CD14-positive monocyte (primary cell): Measurements from ENCODE around the gene PLCB2. TPM values are rescaled to one million over a fixed set of nuclear protein-coding genes. Genes with fewer than 3 reads are reported as not detected.
A peak's percentile ranks its signal among the peaks of the same experiment; 100 is the strongest.

Experiments used
- DNase-seq, 3 donors: peaks; one replicate each; pipeline ENCODE4 v3.0.0-alpha.2; 2011 to 2022
- H2AFZ ChIP-seq: 2 replicates; pipeline ENCODE4 v1.6.0; 2012; ENCODE audit warnings: mild to moderate bottlenecking, low read depth, low read length, inconsistent platforms; ENCODE audit not compliant: insufficient read depth, poor library complexity, severe bottlenecking
- H3K27ac ChIP-seq, 2 donors: 1 replicate in 1 of 2; 2 replicates in 1 of 2; pipeline ENCODE4 v1.5.1; 2012 to 2013; ENCODE audit warnings: low read length in 2 of 2, control low read depth in 1 of 2, inconsistent platforms in 1 of 2, low read depth in 1 of 2, mild to moderate bottlenecking in 1 of 2
- H3K27me3 ChIP-seq, 2 donors: one replicate each; pipeline versions ENCODE4 v1.6.0 to v1.6.1; 2011 to 2013; ENCODE audit warnings: low read length in 2 of 2; ENCODE audit not compliant: control insufficient read depth in 2 of 2, insufficient read depth in 2 of 2
- H3K36me3 ChIP-seq, 2 donors: replicated peaks in 1 of 2; 1 replicate in 1 of 2; 2 replicates in 1 of 2; pipeline versions ENCODE4 v1.5.1 to v1.6.1; 2012 to 2013; ENCODE audit warnings: low read length in 2 of 2, control low read depth in 1 of 2, inconsistent platforms in 1 of 2, mild to moderate bottlenecking in 1 of 2; ENCODE audit not compliant: insufficient read depth in 2 of 2, control insufficient read depth in 1 of 2
- H3K4me1 ChIP-seq, 2 donors: 1 replicate in 1 of 2; 2 replicates in 1 of 2; pipeline versions ENCODE4 v1.5.1 to v1.6.1; 2012 to 2013; ENCODE audit warnings: low read length in 2 of 2, control low read depth in 1 of 2, inconsistent platforms in 1 of 2, mild to moderate bottlenecking in 1 of 2, moderate library complexity in 1 of 2; ENCODE audit not compliant: insufficient read depth in 2 of 2, control insufficient read depth in 1 of 2
- H3K4me2 ChIP-seq: replicated peaks from 2 replicates; pipeline ENCODE3; 2012; ENCODE audit warnings: low read length, moderate library complexity, mild to moderate bottlenecking; ENCODE audit not compliant: poor library complexity, severe bottlenecking; ENCODE audit errors: extremely low read depth
- H3K4me3 ChIP-seq, 3 experiments: fragments of 200-600 bp in 1 of 3; sonication (generic) in 1 of 3; replicated peaks in 1 of 3; 1 replicate in 2 of 3; 2 replicates in 1 of 3; pipeline ENCODE4 v1.5.1; 2011 to 2013; ENCODE audit warnings: low read length in 3 of 3, mild to moderate bottlenecking in 3 of 3, control low read depth in 2 of 3, low read depth in 2 of 3, inconsistent platforms in 1 of 3, moderate library complexity in 1 of 3
- H3K79me2 ChIP-seq: 2 replicates; pipeline ENCODE4 v1.6.0; 2012; ENCODE audit warnings: mild to moderate bottlenecking, control low read depth, inconsistent platforms, low read length, moderate library complexity; ENCODE audit not compliant: insufficient read depth
- H3K9ac ChIP-seq: 2 replicates; pipeline ENCODE4 v1.6.0; 2017; ENCODE audit warnings: low read length, mild to moderate bottlenecking; ENCODE audit not compliant: insufficient read depth, poor library complexity, severe bottlenecking
- H3K9me3 ChIP-seq, 2 donors: replicated peaks in 1 of 2; 1 replicate in 1 of 2; 2 replicates in 1 of 2; pipeline versions ENCODE4 v1.5.1 to v1.6.1; 2012 to 2013; ENCODE audit warnings: low read length in 2 of 2, control low read depth in 1 of 2; ENCODE audit not compliant: control insufficient read depth in 1 of 2, insufficient read depth in 1 of 2
- H4K20me1 ChIP-seq: 2 replicates; pipeline ENCODE4 v1.6.0; 2012; ENCODE audit warnings: mild to moderate bottlenecking, low read length, control low read depth, moderate library complexity; ENCODE audit not compliant: insufficient read depth
- H3K27ac Mint-ChIP-seq, 7 donors: one replicate each; pipeline ENCODE4 v1.8.0; 2020; ENCODE audit warnings: mild to moderate bottlenecking in 7 of 7, mixed read lengths in 7 of 7, moderate library complexity in 6 of 7, inconsistent platforms in 2 of 7
- H3K27me3 Mint-ChIP-seq, 3 donors: one replicate each; pipeline ENCODE4 v1.8.0; 2021 to 2022; ENCODE audit warnings: low read depth in 3 of 3, mild to moderate bottlenecking in 3 of 3, mixed read lengths in 3 of 3, moderate library complexity in 3 of 3, inconsistent platforms in 1 of 3
- H3K36me3 Mint-ChIP-seq, 2 donors: one replicate each; pipeline ENCODE4 v1.8.0; 2020; ENCODE audit warnings: mixed read lengths in 2 of 2, inconsistent platforms in 1 of 2, mild to moderate bottlenecking in 1 of 2
- H3K4me1 Mint-ChIP-seq: one replicate; pipeline ENCODE4 v1.8.0; 2020; ENCODE audit warnings: mild to moderate bottlenecking, mixed read lengths
- H3K4me3 Mint-ChIP-seq, 2 donors: one replicate each; pipeline ENCODE4 v1.8.0; 2020; ENCODE audit warnings: mild to moderate bottlenecking in 2 of 2, mixed read lengths in 2 of 2, moderate library complexity in 1 of 2
- H3K9me3 Mint-ChIP-seq, 7 donors: one replicate each; pipeline ENCODE4 v1.8.0; 2020 to 2022; ENCODE audit warnings: mixed read lengths in 7 of 7, mild to moderate bottlenecking in 6 of 7, moderate library complexity in 6 of 7, inconsistent platforms in 2 of 7
- WGBS: methylation state at CpG from one replicate; pipeline ENCODE4 v1.1.5; 2013; ENCODE audit warnings: missing lambda C conversion rate; ENCODE audit not compliant: insufficient coverage; 5-methylcytosine and 5-hydroxymethylcytosine counted together
- intact Hi-C, 2 donors: fragments of 100-400 bp; cut with micrococcal nuclease; formaldehyde crosslinking; loops; one replicate each; pipeline versions ENCODE4 v1.15.0 to v1.15.1; 2023
- polyA plus RNA-seq, 3 donors: library from polyadenylated mRNA; depleted of rRNA in 1 of 3; unstranded in 2 of 3; stranded (reverse) in 1 of 3; fragments of 300-500 nt in 2 of 3; fragments of >200 nt in 1 of 3; fragmentation: Illumina TruSeq in 2 of 3; gene quantifications; 1 replicate in 2 of 3; 2 replicates in 1 of 3; pipeline ENCODE4 v1.2.3, GENCODE V29; 2012 to 2021
- TF ChIP-seq, protein P1 (sequence below): fragments of 200-600 bp; IDR thresholded peaks from one replicate; pipeline ENCODE4 v1.8.0; 2022; ENCODE audit warnings: antibody characterized with exemption, mild to moderate bottlenecking

PLCB2 gene
- polyA plus RNA-seq, 3 donors = 56.5 to 1,191 (median 74.5) TPM

DNA sequence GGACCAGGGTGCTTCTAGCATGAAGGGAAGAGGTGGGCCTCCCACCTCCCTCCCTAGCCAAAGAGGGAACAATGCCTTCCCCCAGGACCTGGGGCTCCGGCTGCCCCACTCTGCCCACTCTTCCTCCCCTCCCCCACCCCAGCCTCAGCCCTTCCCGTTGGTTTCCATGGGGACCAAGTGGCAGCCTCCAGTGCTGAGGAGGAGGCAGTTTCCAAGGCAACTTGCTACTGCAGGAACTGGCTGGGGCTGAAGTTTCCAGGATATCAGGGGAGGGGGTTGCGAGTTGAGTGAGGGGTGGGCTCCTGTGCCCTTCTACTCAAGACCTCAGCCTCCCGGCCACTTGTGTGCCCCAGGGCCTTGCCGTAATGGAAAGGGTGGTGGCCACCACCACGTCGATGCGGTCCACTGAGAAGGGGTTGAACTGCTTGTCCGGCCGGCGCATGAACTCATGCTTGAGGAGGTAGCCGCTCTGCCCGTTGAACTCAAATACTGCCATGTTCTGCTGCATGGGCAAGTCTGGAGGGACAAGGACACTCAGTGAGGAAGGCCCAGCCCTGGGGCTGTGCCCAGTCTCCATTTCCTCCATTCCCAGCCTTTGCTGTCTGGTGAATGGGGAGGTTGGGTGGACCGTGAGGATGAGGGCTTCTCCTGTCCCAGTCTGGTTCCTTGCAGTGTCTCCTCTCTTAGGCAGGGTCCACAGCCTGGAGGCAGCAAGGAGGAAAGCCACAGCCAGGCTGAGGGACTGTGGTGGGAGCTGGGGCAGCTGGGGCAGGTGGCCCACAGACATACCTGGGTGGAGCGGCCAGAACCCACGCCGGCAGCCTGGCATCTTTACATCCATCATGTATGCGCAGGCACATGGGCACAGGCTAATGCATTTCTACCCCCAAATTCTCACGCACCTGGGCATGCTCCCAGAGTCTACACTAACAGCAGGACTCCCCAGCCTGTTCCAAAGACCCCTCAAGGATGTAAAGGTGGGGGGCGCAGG is 13.5 kb downstream of the PLCB2 start:
- Mint-ChIP-seq H3K27ac (peak overlapping the region in 1 of 7 donors; percentile 31), H3K36me3 (peaks cover 85 to 97% of the 10 kb centered on the region in 2 donors), H3K4me1 (peaks cover 16% of the 10 kb centered on the region), H3K27me3 (peaks cover 0 to 1% (median 1%) of the 10 kb centered on the region in 3 donors), H3K9me3 (no peaks in the 10 kb centered on the region), H3K4me3 (no peak overlapping the region)
- DNase-seq = no peak
- 99% methylated on average over 12 of the region's 20 CpGs for WGBS
- H4K20me1 ChIP-seq = peaks cover 100% of the 10 kb centered on the region
- H3K4me2 ChIP-seq = no peak overlapping the region
- H3K4me3 ChIP-seq = no peak overlapping the region
- H3K9me3 ChIP-seq = no peaks in the 10 kb centered on the region
- peaks cover 93 to 100% of the 10 kb centered on the region in 2 donors for H3K36me3 ChIP-seq
- no peaks in the 10 kb centered on the region for H3K27me3 ChIP-seq
- H3K4me1 ChIP-seq = peaks cover 10 to 15% of the 10 kb centered on the region in 2 donors
- no peak overlapping the region for H3K9ac ChIP-seq
- intact Hi-C loops = no loop called here
- H3K79me2 ChIP-seq = peaks cover 21% of the 10 kb centered on the region
- peak overlapping the region in 1 of 2 donors; percentile 56 for H3K27ac ChIP-seq
- no peak overlapping the region for H2AFZ ChIP-seq
- TF ChIP-seq, protein P1, sequence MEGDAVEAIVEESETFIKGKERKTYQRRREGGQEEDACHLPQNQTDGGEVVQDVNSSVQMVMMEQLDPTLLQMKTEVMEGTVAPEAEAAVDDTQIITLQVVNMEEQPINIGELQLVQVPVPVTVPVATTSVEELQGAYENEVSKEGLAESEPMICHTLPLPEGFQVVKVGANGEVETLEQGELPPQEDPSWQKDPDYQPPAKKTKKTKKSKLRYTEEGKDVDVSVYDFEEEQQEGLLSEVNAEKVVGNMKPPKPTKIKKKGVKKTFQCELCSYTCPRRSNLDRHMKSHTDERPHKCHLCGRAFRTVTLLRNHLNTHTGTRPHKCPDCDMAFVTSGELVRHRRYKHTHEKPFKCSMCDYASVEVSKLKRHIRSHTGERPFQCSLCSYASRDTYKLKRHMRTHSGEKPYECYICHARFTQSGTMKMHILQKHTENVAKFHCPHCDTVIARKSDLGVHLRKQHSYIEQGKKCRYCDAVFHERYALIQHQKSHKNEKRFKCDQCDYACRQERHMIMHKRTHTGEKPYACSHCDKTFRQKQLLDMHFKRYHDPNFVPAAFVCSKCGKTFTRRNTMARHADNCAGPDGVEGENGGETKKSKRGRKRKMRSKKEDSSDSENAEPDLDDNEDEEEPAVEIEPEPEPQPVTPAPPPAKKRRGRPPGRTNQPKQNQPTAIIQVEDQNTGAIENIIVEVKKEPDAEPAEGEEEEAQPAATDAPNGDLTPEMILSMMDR = no peak

DNA sequence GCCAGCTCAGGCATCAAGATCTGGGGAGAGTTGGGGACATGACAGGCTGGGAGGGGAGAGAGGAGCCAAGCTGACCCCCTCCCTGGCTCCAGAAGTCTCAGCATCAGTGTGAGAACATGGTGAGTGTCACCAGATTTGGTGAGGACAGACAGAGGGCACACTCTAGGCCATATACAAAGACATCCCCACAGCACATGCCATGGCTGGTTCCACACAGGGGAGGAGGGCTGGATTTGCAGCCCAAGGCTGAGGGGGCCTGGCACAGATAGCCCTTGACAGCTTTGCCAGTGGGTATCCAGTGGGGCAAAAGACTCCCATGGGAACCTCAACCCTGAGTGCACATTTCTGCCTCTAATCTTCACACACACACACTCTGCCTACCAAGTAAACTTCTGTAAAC is 14.7 kb downstream of the PLCB2 start:
- no peak overlapping the region for H3K4me2 ChIP-seq
- intact Hi-C loops = no loop called here
- peaks cover 100% of the 10 kb centered on the region for H4K20me1 ChIP-seq
- peaks cover 0 to 1% (median 1%) of the 10 kb centered on the region in 3 donors for H3K27me3 Mint-ChIP-seq
- H3K79me2 ChIP-seq = peaks cover 13% of the 10 kb centered on the region
- peaks cover 10 to 15% of the 10 kb centered on the region in 2 donors for H3K4me1 ChIP-seq
- no peak overlapping the region for H3K9ac ChIP-seq
- H3K4me1 Mint-ChIP-seq = peaks cover 16% of the 10 kb centered on the region
- H3K36me3 Mint-ChIP-seq = peaks cover 84 to 97% of the 10 kb centered on the region in 2 donors
- DNase-seq = no peak
- no peak overlapping the region for H3K4me3 ChIP-seq
- H3K27ac ChIP-seq = peak overlapping the region in 1 of 2 donors; percentile 56
- no peaks in the 10 kb centered on the region for H3K9me3 ChIP-seq
- peak overlapping the region in 6 of 7 donors; percentile 14 to 84 (median 52) for H3K27ac Mint-ChIP-seq
- TF ChIP-seq, protein P1 = no peak
- H3K4me3 Mint-ChIP-seq = no peak overlapping the region
- no peaks in the 10 kb centered on the region for H3K27me3 ChIP-seq
- peaks cover 93 to 100% of the 10 kb centered on the region in 2 donors for H3K36me3 ChIP-seq
- no peak overlapping the region for H2AFZ ChIP-seq
- H3K9me3 Mint-ChIP-seq = no peaks in the 10 kb centered on the region
